Activated B cell treated with CpG ODN at 0.5 μM for 24 hours (primary cell): Measurements from ENCODE around the gene ZNF428. TPM values are rescaled to one million over a fixed set of nuclear protein-coding genes. Genes with fewer than 3 reads are reported as not detected.
A peak's percentile ranks its signal among the peaks of the same experiment; 100 is the strongest.
"Not testable (repeated sequence)": the region's sequence is repeated elsewhere in the genome, so short reads cannot be mapped to it uniquely, and the experiment has no call there.

Experiments
- ATAC-seq: fragments of 200-7000 bp; cut with Tn5 transposase; one replicate; pipeline ENCODE4 v1.10.0; 2021; ENCODE audit warnings: low read depth, mild to moderate bottlenecking, moderate library complexity
- CTCF ChIA-PET: fragments of 350-600 bp; sonication (Branson Sonifier 250); formaldehyde crosslinking; loops from one replicate; lab custom pipeline; 2021; ENCODE audit warnings: antibody characterized with exemption; lab: Charles Lee
- POLR2A ChIA-PET: fragments of 350-600 bp; sonication (Branson Sonifier 250); formaldehyde crosslinking; loops from one replicate; lab custom pipeline; 2021; ENCODE audit warnings: antibody characterized with exemption; lab: Charles Lee
- DNase-seq: peaks from one replicate; pipeline ENCODE4 v3.0.0; 2022
- H3K27ac Mint-ChIP-seq: one replicate; pipeline ENCODE4 v1.8.0; 2020; ENCODE audit warnings: mixed read lengths
- H3K27me3 Mint-ChIP-seq: one replicate; pipeline ENCODE4 v1.8.0; 2021; ENCODE audit warnings: mixed read lengths
- H3K36me3 Mint-ChIP-seq: one replicate; pipeline ENCODE4 v1.8.0; 2021; ENCODE audit warnings: low read depth, mixed read lengths
- H3K4me1 Mint-ChIP-seq: one replicate; pipeline ENCODE4 v1.8.0; 2021; ENCODE audit warnings: mixed read lengths
- H3K4me3 Mint-ChIP-seq: one replicate; pipeline ENCODE4 v1.8.0; 2020; ENCODE audit warnings: mild to moderate bottlenecking, mixed read lengths
- H3K9me3 Mint-ChIP-seq: one replicate; pipeline ENCODE4 v1.8.0; 2020; ENCODE audit warnings: mixed read lengths
- intact Hi-C: fragments of 100-400 bp; cut with micrococcal nuclease; formaldehyde crosslinking; loops from one replicate; pipeline ENCODE4 v1.15.1; 2024
- total RNA-seq: library from RNA; stranded (reverse); gene quantifications from 2 replicates; pipeline ENCODE4 v1.2.3, GENCODE V29; 2022
- TF ChIP-seq, protein P1 (sequence below): fragments of 200-600 bp; IDR thresholded peaks from one replicate; pipeline ENCODE4 v1.8.0; 2022; ENCODE audit warnings: antibody characterized with exemption, mild to moderate bottlenecking

The ZNF428 gene
- total RNA-seq, 1 donor from 2014 or later, result 26.2 TPM

DNA sequence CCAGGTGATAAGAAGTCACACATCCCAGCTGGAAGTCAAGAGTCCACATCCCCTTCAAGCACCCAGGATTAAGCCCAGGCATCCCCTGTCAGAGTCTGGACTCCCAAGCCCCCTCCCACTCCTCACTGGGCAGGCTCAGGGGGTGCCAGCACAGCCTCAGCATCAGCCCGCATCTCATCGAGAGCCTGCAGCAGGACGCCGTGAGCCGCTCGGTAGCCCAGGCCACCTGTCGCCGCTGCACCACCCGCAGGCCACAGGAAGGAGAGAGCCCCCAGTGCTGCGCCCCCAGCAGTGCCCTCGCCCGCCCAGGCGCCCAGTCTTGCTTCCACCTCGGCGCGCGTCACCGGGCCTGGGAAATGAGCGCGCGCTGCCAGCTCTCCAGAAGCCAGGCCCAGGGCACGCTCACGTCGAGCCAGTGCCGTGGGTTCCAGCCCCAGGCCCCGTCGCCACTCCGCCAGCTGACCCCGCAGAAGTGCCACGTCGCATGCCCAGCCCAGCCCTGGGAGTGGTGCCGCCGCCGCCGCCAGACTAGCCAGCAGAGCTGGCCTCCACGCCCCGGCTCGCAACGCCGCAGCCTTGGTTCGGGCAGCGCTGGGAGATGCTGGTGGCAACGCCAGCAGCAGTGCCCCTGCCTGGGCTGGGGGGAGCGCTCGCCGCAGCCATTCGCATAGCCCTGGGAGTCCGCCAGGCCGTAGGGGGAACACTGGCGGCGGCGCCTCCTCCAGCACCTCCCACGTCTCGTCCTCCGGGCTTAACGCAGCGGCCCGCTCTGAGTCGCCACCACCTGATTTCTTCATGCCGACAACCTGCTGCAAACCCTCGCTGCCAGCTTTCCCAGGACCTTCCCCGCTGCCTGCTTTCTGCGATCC is 27.3 kb downstream of the ZNF428 start:
- CTCF ChIA-PET, result no interaction called here
- ATAC-seq (no peak), DNase-seq (no peak)
- no peaks in the 10 kb centered on the region for H3K9me3 Mint-ChIP-seq
- intact Hi-C loops, result loop anchor here (10.0 kb wide), 1 partner anchor 193 kb away; the partner anchor contains the start of gene KCNN4
- H3K27me3 Mint-ChIP-seq, result no peaks in the 10 kb centered on the region
- TF ChIP-seq, protein P1, sequence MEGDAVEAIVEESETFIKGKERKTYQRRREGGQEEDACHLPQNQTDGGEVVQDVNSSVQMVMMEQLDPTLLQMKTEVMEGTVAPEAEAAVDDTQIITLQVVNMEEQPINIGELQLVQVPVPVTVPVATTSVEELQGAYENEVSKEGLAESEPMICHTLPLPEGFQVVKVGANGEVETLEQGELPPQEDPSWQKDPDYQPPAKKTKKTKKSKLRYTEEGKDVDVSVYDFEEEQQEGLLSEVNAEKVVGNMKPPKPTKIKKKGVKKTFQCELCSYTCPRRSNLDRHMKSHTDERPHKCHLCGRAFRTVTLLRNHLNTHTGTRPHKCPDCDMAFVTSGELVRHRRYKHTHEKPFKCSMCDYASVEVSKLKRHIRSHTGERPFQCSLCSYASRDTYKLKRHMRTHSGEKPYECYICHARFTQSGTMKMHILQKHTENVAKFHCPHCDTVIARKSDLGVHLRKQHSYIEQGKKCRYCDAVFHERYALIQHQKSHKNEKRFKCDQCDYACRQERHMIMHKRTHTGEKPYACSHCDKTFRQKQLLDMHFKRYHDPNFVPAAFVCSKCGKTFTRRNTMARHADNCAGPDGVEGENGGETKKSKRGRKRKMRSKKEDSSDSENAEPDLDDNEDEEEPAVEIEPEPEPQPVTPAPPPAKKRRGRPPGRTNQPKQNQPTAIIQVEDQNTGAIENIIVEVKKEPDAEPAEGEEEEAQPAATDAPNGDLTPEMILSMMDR, result no peak
- no peak overlapping the region for H3K4me3 Mint-ChIP-seq
- H3K4me1 Mint-ChIP-seq, result peaks cover 49% of the 10 kb centered on the region
- H3K27ac Mint-ChIP-seq, result no peak overlapping the region
- POLR2A ChIA-PET, result interaction anchor here (0.6 kb wide), 1 partner anchor 107 kb away, joined by 5 read pairs; no protein-coding TSS in a partner anchor
- H3K36me3 Mint-ChIP-seq, result peaks cover 40% of the 10 kb centered on the region

DNA sequence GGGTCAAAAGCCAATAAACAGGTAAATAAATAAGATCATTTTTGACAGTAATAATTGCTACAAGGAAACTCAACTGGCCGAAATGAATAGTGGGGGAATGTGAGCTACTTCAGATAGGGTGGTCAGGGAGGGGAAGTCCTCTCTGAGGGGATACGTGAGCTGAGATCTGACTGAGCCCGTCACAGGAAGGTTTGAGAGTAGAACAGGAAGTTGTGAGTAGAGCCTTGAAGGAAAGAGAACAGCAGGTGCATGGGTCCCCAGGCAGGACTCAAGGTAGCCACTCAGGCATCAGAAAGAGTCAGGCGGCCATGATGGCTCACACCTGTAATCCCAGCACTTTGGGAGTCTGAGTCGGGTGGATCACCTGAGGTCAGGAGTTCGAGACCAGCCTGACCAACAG is 29.8 kb downstream of the ZNF428 start:
- H3K36me3 Mint-ChIP-seq, result peaks cover 26% of the 10 kb centered on the region
- no peaks in the 10 kb centered on the region for H3K27me3 Mint-ChIP-seq
- DNase-seq (no peak), ATAC-seq (peak; percentile 57)
- no peaks in the 10 kb centered on the region for H3K9me3 Mint-ChIP-seq
- H3K27ac Mint-ChIP-seq, result peak overlapping the region; percentile 84
- TF ChIP-seq, protein P1, result no peak
- peaks cover 46% of the 10 kb centered on the region for H3K4me1 Mint-ChIP-seq
- intact Hi-C loops, result loop anchor here (10.0 kb wide), 1 partner anchor 195 kb away; the partner anchor contains the start of gene KCNN4
- POLR2A ChIA-PET, result interaction anchor here (1.1 kb wide), 1 partner anchor 86 kb away, joined by 4 read pairs; no protein-coding TSS in a partner anchor
- H3K4me3 Mint-ChIP-seq, result no peak overlapping the region
- CTCF ChIA-PET, result interaction anchor here (0.6 to 1.0 kb wide), 2 partner anchors 10 to 34 kb away, joined by 3 to 4 read pairs; no protein-coding TSS in a partner anchor

DNA sequence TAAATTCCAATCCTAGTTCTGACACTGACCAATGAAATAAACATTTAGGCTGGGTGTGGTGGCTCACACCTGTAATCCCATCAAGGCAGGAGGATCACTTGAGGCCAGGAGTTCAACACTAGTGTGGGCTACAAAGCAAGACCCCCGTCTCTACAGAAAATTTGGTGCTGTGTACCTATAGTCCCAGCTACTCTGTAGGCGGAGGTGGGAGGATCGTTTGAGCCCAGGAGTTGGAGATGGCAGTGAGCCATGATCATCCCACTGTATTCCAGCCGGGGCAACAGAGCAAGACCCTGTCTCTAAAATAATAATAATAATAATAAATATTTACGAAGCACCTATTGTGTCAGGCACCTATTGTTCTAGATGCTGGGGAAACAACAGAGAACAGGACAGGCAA is 30.2 kb downstream of the ZNF428 start:
- no peaks in the 10 kb centered on the region for H3K27me3 Mint-ChIP-seq
- ChIA-PET CTCF (interaction anchor here (0.6 to 1.4 kb wide), 3 partner anchors 9 to 36 kb away, joined by 3 to 4 read pairs (median 4); no protein-coding TSS in a partner anchor), POLR2A (interaction anchor here (0.5 to 1.1 kb wide), 2 partner anchors 85 to 1973 kb away, joined by 3 to 4 read pairs; no protein-coding TSS in a partner anchor)
- DNase-seq, result no peak
- no peak for ATAC-seq
- peaks cover 50% of the 10 kb centered on the region for H3K4me1 Mint-ChIP-seq
- TF ChIP-seq, protein P1, result no peak
- intact Hi-C loops, result no loop called here
- no peak overlapping the region for H3K4me3 Mint-ChIP-seq
- no peaks in the 10 kb centered on the region for H3K9me3 Mint-ChIP-seq
- peaks cover 26% of the 10 kb centered on the region for H3K36me3 Mint-ChIP-seq
- peak overlapping the region; percentile 84 for H3K27ac Mint-ChIP-seq

DNA sequence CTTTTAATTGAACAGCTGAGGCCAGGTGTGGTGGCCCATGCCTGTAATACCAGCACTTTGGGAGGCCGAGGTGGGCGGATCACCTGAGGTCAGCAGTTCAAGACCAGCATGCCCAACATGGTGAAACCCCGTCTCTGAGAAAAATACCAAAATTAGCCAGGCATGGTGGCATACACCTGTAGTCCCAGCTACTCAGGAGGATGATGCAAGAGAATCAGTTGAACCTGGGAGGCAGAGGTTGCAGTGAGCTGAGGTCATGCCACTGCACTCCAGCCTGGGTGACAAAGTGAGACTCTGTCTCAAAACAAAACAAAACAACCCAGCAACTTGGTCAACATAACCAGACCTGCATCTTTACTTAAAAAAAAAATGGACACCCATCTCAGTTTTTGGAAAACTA is 32.4 kb downstream of the ZNF428 start:
- H3K4me3 Mint-ChIP-seq, POLR2A ChIA-PET, H3K9me3 Mint-ChIP-seq, CTCF ChIA-PET, intact Hi-C loops, H3K27me3 Mint-ChIP-seq, DNase-seq, ATAC-seq, H3K27ac Mint-ChIP-seq: not testable (repeated sequence)
- Mint-ChIP-seq H3K4me1 (peaks cover 61% of the 10 kb centered on the region), H3K36me3 (peaks cover 11% of the 10 kb centered on the region)

DNA sequence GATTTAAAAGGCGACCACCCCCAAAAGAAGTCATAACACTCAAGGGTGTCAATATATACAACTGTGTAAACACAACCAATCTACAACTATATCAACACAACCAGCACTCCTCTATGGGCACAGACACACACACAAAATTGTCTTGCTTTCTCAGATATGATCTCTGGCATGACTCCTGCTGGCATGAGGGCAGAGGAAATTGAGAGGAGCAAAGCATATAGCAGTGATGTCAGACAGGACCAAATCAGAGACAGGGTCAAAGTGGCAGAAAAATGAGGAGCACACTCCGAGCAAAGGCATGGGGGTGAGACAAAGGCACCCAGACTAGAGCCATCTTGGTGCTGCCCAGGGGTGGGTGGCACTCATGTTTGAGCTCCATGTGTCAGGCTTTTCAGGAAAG is 33.1 kb downstream of the ZNF428 start:
- CTCF ChIA-PET, result no interaction called here
- Mint-ChIP-seq H3K4me3 (no peak overlapping the region), H3K27me3 (no peaks in the 10 kb centered on the region), H3K36me3 (peaks cover 10% of the 10 kb centered on the region), H3K9me3 (no peaks in the 10 kb centered on the region), H3K27ac (no peak overlapping the region), H3K4me1 (peaks cover 67% of the 10 kb centered on the region)
- DNase-seq (no peak), ATAC-seq (no peak)
- TF ChIP-seq, protein P1, result no peak
- intact Hi-C loops, result no loop called here
- POLR2A ChIA-PET, result no interaction called here
